DND-41 (cell line): ENCODE measurements around the gene GPC5.

Experiments used
- ATAC-seq: fragments of 200-7000 bp; cut with Tn5 transposase; 3 replicates; pipeline ENCODE4 v1.9.1; 2021; ENCODE audit warnings: low read depth; ENCODE audit not compliant: insufficient read depth
- DNase-seq: peaks from one replicate; pipeline ENCODE4 v3.0.0-alpha.2; 2020
- H2AFZ ChIP-seq: 2 replicates; pipeline ENCODE4 v1.6.0; 2012; ENCODE audit warnings: low read depth, low read length
- H3K27ac ChIP-seq: 2 replicates; pipeline ENCODE4 v1.5.1; 2012; ENCODE audit warnings: low read length, inconsistent platforms
- H3K27me3 ChIP-seq: fragments of 200-600 bp; sonication (generic); 2 replicates; pipeline ENCODE4 v1.6.0; 2012; ENCODE audit warnings: low read length, mild to moderate bottlenecking, inconsistent platforms; ENCODE audit not compliant: insufficient read depth, poor library complexity
- H3K36me3 ChIP-seq: 2 replicates; pipeline ENCODE4 v1.5.1; 2012; ENCODE audit warnings: low read length, inconsistent platforms; ENCODE audit not compliant: insufficient read depth
- H3K4me1 ChIP-seq: 2 replicates; pipeline ENCODE4 v1.5.1; 2012; ENCODE audit warnings: mild to moderate bottlenecking, low read length; ENCODE audit not compliant: insufficient read depth
- H3K4me2 ChIP-seq: 2 replicates; pipeline ENCODE4 v1.6.0; 2012; ENCODE audit warnings: mild to moderate bottlenecking, moderate library complexity, low read length, inconsistent platforms; ENCODE audit not compliant: insufficient read depth
- H3K4me3 ChIP-seq, 2 experiments: fragments of 200-600 bp in 1 of 2; shearing (Covaris generic) in 1 of 2; 2 replicates each; pipeline ENCODE4 v1.5.1; 2012 to 2016; ENCODE audit warnings: inconsistent platforms in 2 of 2, low read length in 2 of 2, mild to moderate bottlenecking in 2 of 2, low read depth in 1 of 2, moderate library complexity in 1 of 2
- H3K79me2 ChIP-seq: 2 replicates; pipeline ENCODE4 v1.6.0; 2012; ENCODE audit warnings: low read length, inconsistent platforms; ENCODE audit not compliant: insufficient read depth
- H3K9ac ChIP-seq: 2 replicates; pipeline ENCODE4 v1.6.0; 2012; ENCODE audit warnings: low read depth, mild to moderate bottlenecking, inconsistent platforms, low read length, moderate library complexity
- H3K9me3 ChIP-seq: 2 replicates; pipeline ENCODE4 v1.5.1; 2012; ENCODE audit warnings: low read length, moderate library complexity, mild to moderate bottlenecking, inconsistent platforms; ENCODE audit not compliant: insufficient read depth, severe bottlenecking
- H4K20me1 ChIP-seq: 2 replicates; pipeline ENCODE4 v1.6.0; 2012; ENCODE audit warnings: low read length; ENCODE audit not compliant: insufficient read depth
- CTCF ChIP-seq: IDR thresholded peaks from 2 replicates; pipeline ENCODE4 v1.5.1; 2012; ENCODE audit warnings: borderline replicate concordance, low read length, moderate library complexity, mild to moderate bottlenecking; ENCODE audit not compliant: poor library complexity, severe bottlenecking; ENCODE audit errors: extremely low read depth
- EZH2 ChIP-seq: IDR thresholded peaks from 3 replicates; pipeline ENCODE4 v1.6.1; 2012; ENCODE audit warnings: borderline replicate concordance, low read depth, mild to moderate bottlenecking, moderate library complexity, low read length, inconsistent platforms; ENCODE audit not compliant: severe bottlenecking

The GPC5 gene

GRCh38 chr13:91526543-91527033 lies 128.2 kb downstream of the GPC5 start:
- DNase-seq (no peak), ATAC-seq (no peak)
- Histone ChIP-seq H3K9ac (no peak overlapping the region), H3K9me3 (no peaks in the 10 kb centered on the region), H3K27ac (no peak overlapping the region), H3K4me3 (no peak overlapping the region), H3K4me1 (no peaks in the 10 kb centered on the region), H3K27me3 (no peaks in the 10 kb centered on the region), H4K20me1 (no peaks in the 10 kb centered on the region), H3K79me2 (no peaks in the 10 kb centered on the region), H2AFZ (no peak overlapping the region), H3K4me2 (no peak overlapping the region), H3K36me3 (no peaks in the 10 kb centered on the region)
- TF ChIP-seq EZH2 = no peak
- TF ChIP-seq CTCF = no peak

DNA sequence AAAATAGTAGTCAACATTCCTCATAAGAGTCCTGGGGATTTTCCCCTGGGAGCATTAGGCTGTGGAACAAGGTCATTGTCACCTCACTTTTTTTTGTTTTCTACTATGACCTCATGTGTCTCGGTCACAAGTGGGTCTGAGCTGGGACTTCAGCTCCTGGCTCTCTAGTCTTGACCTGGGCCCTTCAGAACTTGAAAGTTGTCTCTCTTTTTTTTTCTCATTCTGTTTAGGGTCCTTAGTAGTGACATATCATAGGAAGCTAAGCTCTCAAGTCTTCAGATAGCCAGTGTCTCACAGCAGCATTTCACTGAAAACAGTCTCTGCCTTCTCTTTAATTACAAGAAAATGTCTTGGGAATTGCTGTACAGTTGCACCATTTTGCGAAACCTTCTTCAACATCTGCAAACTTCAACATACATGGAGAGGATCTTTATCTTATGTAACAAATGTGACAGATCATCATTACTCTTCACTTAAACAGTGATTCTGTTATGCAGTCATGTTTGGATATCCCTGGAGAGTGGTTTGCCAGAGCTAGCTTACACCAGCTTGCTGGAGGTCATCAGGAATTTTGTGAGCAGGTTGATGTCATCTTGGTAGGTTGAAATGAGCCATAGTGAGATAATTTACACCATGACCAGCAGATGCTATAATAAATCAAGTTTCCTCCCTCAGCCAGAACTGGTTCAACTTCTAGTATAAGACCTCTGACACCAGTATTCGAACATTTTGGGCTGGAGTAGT lies 131.5 kb downstream of the GPC5 start:
- Histone ChIP-seq H3K9ac (no peak overlapping the region), H3K27ac (no peak overlapping the region), H3K36me3 (no peaks in the 10 kb centered on the region)

DNA sequence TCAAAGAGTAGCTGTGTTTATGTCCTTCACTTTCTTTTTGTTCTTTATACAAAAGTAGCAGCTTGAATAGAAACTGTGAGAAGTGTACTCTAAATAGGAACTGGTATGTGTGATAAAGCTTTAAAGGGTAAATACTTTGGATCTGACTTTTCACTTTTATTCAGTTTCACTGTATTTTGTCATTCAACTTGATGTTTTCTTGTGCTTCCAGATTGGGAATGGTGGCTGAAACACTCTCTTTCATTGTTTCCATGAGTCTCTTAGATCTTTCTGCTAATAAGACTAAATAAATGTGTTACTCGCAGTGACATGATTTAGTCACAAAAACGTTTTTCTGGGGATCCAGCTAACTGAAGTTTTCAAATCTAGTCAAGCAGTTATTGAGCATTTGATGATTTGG lies 133.2 kb downstream of the GPC5 start:
- no peak overlapping the region for H3K4me3 ChIP-seq
- no peak overlapping the region for H3K4me2 ChIP-seq
- H3K27me3 ChIP-seq = no peaks in the 10 kb centered on the region
- H3K27ac ChIP-seq = no peak overlapping the region
- no peaks in the 10 kb centered on the region for H3K36me3 ChIP-seq
- H3K79me2 ChIP-seq = no peaks in the 10 kb centered on the region
- H3K9ac ChIP-seq = no peak overlapping the region
- H4K20me1 ChIP-seq = no peaks in the 10 kb centered on the region
- DNase-seq (no peak), ATAC-seq (no peak)
- H3K4me1 ChIP-seq = no peaks in the 10 kb centered on the region
- H3K9me3 ChIP-seq = no peaks in the 10 kb centered on the region
- TF ChIP-seq EZH2 = no peak
- TF ChIP-seq CTCF = no peak
- H2AFZ ChIP-seq = no peak overlapping the region

More for the DNA sequence above, 131.5 kb downstream of the GPC5 start:
- Histone ChIP-seq H3K4me1 (no peaks in the 10 kb centered on the region), H3K79me2 (no peaks in the 10 kb centered on the region), H3K4me3 (no peak overlapping the region), H4K20me1 (no peaks in the 10 kb centered on the region), H3K27me3 (no peaks in the 10 kb centered on the region), H3K9me3 (no peaks in the 10 kb centered on the region), H3K4me2 (no peak overlapping the region), H2AFZ (no peak overlapping the region)
- DNase-seq (no peak), ATAC-seq (no peak)
- TF ChIP-seq EZH2 = no peak
- TF ChIP-seq CTCF = no peak
